Erythroblast (primary cell): ENCODE measurements around the gene PSMC4.

Experiments used
- GATA1 ChIP-seq: IDR thresholded peaks from 2 replicates; pipeline ENCODE4 v1.6.1; 2011; ENCODE audit warnings: low read depth, mild to moderate bottlenecking, control low read depth, low read length, moderate library complexity
- POLR2A ChIP-seq: IDR thresholded peaks from 2 replicates; pipeline ENCODE4 v1.6.1; 2011; ENCODE audit warnings: mild to moderate bottlenecking, low read length

- TF ChIP-seq POLR2A (no peak), GATA1 (no peak)
Observed at GRCh38 chr19:39936020-39936419, 34.9 kb upstream of the PSMC4 start.
